HT-29 (cell line): Measurements from ENCODE around the gene SMAD4. TPM values are rescaled to one million over a fixed set of nuclear protein-coding genes. Genes with fewer than 3 reads are reported as not detected.

ENCODE experiments used
- DNase-seq: peaks from one replicate; pipeline ENCODE4 v3.0.0-alpha.2; 2015; ENCODE audit warnings: low spot score
- total RNA-seq: library from RNA; depleted of rRNA; stranded (reverse); fragments of >200 nt; shearing (Covaris generic); gene quantifications from 2 replicates; pipeline ENCODE4 v1.2.3, GENCODE V29; 2014

The SMAD4 gene
- total RNA-seq, 1 experiment from 2014 or later, result 6.7 TPM

- no peak for DNase-seq
These were observed 8.6 kb upstream of the SMAD4 start for GRCh38 chr18:51021226-51021965.

- no peak for DNase-seq
These were observed 4.5 kb upstream of the SMAD4 start for GRCh38 chr18:51025512-51025911.

GRCh38 chr18:51028201-51028805, 1.7 kb upstream of the SMAD4 start:
- peak; percentile 53 for DNase-seq

GRCh38 chr18:51029378-51029693, 677 bp upstream of the SMAD4 start:
- DNase-seq, result no peak

DNA sequence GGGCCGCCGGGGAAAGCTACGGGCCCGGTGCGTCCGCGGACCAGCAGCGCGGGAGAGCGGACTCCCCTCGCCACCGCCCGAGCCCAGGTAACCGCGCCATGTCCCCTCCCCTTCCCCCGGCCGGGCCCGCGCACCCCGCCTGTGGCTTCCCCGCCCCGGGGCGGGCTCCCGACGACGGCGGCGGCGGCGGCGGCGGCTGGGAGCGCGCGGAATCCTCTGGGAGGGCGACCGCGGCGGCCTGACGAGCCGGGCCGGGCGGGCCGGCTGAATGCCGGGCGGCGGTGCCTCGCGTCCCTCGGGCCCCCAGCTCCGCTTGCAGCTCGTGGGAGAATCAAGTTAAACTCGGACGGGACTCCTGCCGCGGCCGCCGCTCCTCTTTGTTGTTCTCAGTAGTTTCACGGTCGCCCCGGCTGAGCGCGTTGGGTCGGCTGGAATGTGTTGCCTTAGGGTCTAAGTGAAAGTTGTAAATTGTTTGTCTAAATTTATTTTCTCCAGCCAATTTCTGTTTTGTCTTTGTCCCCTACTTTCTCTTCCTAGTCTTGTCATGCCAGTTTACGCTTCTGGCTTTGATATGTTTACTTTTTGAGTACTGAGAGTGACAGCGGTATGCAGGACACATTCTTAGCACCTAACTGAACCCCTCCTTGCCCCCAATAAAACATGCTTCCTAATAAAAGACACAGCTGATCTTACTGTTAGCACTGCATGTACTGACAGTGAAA, 685 bp downstream of the SMAD4 start:
- peak; percentile 49 for DNase-seq

GRCh38 chr18:51032193-51032592, 2.2 kb downstream of the SMAD4 start:
- no peak for DNase-seq

- DNase-seq, result no peak
These were observed 7.2 kb downstream of the SMAD4 start for GRCh38 chr18:51037230-51037629.

DNA sequence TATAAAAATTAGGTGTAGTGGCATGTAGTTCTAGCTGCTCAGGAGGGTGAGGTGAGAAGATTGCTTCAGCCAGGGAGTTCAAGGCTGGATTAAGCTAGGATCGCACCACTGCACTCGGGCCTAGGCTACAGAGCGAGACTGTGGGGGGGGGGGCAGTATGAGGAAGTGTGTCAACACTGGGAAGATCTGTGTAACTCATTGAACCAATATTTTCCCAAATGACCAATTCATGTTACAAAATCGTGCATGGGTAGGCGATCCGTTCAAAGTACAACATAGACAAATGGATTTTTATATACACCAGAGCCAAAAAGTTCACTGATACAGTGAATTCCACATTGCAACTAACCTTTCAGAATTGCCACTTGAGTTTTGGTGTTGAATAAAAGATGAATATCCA, 8.1 kb downstream of the SMAD4 start:
- no peak for DNase-seq

- DNase-seq, result no peak
These were observed 9.4 kb downstream of the SMAD4 start for GRCh38 chr18:51039138-51040112.

DNA sequence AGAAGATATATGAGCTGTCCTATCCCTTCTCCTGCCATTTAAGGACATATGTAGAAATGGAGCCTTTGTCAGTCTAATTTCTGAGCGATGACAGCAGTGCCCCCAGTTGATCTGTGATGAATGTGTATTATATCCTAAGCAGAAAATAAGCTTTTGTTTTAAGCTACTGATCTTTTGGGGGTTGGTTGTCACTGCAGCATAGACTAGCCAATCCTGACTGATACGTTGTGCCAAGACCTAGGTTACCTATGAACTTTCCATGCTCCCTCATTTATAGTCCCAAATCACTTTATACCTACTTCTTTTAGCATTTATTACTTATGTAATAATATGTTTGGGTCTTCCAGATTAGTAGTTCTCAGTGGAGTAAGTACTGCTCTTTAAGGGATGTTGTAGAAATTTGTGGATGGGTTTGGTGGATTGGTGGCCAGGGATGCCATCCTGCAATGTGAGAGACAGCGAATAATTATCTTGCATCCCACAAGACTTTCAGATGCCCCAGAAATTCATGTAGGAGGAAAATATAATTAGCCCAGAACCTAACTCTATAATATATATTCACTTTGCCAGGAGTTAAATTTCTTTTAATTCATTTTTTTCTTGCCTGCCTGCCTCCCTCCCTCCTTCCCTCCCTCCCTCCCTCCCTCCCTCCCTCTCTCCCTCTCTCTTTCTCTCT, 11.8 kb downstream of the SMAD4 start:
- DNase-seq, result no peak

- DNase-seq, result no peak
These were observed 15.0 kb downstream of the SMAD4 start for GRCh38 chr18:51044928-51045585.

DNA sequence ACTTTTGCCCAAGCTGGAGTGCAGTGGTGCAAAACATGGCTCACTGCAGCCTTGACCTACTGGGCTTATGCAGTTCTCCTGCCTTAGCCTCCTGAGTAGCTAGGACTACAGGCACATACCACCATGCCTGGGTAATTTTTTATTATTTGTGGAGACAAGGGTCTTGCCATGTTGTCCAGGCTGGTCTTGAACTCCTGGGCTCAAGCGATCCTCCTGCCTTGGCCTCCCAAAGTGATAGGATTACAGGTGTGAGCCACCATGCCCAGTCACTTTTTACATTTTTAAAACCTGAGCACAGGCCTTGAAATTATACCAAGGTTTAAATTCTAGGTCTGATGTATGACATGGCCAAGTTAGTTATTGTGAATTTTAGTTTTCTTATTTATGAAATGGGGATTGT, 18.2 kb downstream of the SMAD4 start:
- no peak for DNase-seq

DNA sequence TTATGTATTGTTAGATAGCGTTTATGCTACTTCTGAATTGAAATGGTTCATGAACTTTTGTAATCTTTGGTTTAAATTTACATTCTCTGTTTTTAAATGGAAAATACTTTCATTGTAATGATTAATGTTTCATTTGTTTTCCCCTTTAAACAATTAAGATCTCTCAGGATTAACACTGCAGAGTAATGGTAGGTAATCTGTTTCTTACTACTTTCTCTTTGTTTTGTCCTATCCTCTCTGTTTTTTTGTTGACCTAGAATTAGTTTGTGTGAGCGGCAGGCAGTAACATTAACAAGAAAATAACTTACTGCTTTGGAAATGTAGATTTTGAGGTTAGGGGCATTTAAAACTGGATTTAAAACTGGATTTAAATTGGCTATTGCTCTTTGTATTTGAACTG, 19.1 kb downstream of the SMAD4 start:
- DNase-seq, result no peak

DNA sequence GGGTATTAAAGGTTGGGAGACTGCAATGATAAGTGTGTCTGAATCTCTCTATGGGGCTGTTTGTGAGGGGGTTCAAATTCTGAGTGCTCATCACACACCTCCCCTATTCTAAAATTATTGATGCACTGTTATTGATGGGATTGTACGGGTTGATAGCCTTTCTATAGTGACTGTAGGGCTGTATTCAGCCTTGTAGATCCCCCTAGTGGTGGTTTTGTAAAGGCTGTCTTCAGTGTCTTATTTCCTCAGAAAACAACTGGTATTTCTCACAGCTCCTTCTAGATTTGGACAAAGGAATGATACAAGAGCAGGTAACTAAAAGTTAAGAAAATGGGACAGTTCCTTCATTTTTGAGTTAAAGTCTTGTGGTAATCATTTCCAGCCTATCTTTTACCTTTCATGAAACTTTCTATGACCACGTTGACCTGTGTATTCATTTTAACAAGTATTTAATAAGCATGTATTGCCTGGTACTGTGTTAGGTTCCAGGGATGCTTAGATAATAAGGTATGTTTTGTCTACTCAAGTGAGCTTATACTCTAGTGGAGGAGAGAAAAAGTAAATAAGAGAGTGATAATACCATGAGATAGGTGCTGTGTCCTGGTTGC, 21.2 kb downstream of the SMAD4 start:
- DNase-seq, result peak; percentile 56

DNA sequence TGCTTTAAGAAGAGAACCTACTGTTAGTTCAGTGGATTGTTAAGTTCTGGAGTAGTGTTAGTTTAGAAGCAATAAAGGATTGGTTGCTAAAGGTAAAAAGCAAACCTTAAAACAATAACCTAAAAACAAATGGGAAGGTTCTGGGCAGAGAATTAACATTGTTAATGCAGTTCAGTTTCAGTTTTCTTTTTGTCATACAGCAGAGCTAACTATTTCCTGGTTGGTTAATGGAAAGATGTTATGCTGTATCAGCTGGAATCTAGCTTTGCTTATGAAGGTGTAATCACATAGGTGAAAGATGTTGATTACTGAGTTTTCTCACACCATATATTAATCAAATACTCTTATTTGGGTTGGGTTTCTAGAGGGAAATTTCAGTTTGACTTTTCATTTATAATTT, 23.8 kb downstream of the SMAD4 start:
- no peak for DNase-seq

GRCh38 chr18:51054764-51055163, 24.8 kb downstream of the SMAD4 start:
- DNase-seq, result no peak

DNA sequence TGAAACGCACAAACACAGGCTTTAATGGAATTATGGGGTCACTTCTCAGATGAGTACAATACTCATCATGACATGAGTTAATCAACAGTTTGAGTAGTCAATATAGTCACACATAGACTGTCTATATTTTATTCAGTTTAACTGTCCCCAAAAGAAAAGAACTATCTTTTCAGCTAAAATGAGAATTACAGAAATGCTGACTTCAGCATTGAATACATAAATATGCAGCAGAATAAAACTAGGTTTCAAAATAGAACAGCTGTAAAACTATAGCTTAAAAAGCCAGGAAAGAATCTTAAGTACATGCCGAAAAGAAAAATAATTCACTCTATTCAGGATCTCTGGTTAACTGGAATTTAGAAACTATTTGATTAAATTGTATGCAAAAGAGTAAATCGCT, 30.0 kb downstream of the SMAD4 start:
- DNase-seq, result no peak

DNA sequence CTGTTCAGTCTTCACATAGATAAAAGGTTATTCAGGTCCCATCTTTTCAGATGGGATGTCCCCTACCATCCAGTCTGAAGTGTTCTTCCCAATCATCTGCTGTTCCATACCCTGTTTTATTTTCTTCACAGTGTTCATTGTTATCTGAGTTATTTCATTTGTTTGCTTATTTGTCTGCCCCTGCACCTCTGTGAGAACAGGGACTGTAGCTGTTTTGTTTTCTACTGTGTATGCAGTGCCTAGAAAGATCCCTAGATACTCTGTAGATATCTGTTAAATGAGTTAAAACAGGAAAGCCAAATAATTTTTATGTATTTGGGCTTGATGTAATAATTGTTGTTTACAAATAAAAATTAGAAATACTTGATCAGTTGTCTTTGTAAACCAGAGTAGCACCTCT, 34.2 kb downstream of the SMAD4 start:
- no peak for DNase-seq

DNA sequence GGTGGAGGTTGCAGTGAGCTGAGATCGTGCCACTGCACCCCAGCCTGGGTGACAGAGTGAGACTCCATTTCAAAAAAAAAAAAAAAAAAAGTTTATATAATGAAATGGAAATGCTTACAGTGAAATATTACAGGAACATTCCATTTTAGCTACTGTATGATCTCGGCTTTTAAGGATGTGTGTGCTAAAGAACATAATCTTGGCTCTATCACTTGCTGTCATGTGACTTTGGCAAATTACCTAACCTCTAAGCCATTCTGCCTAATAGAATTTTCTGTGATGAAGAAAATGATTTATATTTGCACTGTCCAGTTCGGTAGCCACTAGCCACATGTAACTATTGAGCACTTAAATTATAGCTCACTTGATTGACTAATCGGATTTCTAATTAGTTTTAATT, 36.3 kb downstream of the SMAD4 start:
- no peak for DNase-seq

GRCh38 chr18:51068105-51068504, 38.1 kb downstream of the SMAD4 start:
- no peak for DNase-seq
